Memory B cell (primary cell): ENCODE results near the gene MAGEB5.
"Not testable (repeated sequence)": the region's sequence is repeated elsewhere in the genome, so short reads cannot be mapped to it uniquely, and the experiment has no call there.

Experiments
- ATAC-seq: fragments of 150-1000 bp; cut with Tn5 transposase; 2 replicates; pipeline ENCODE4 v1.10.0; 2021; ENCODE audit warnings: low read depth, mild to moderate bottlenecking, moderate library complexity
- DNase-seq, 2 donors: peaks; one replicate each; pipeline ENCODE4 v3.0.0; 2022; ENCODE audit warnings: low spot score in 2 of 2
- H3K27ac Mint-ChIP-seq: one replicate; pipeline ENCODE4 v1.8.0; 2022; ENCODE audit warnings: mild to moderate bottlenecking, moderate library complexity, mixed read lengths
- H3K27me3 Mint-ChIP-seq: one replicate; pipeline ENCODE4 v1.8.0; 2022; ENCODE audit warnings: mixed read lengths
- H3K36me3 Mint-ChIP-seq: one replicate; pipeline ENCODE4 v1.8.0; 2022; ENCODE audit warnings: mild to moderate bottlenecking, mixed read lengths
- H3K4me1 Mint-ChIP-seq: one replicate; pipeline ENCODE4 v1.8.0; 2022; ENCODE audit warnings: mixed read lengths
- H3K4me3 Mint-ChIP-seq: one replicate; pipeline ENCODE4 v1.8.0; 2022; ENCODE audit warnings: mild to moderate bottlenecking, moderate library complexity, mixed read lengths
- H3K9me3 Mint-ChIP-seq: one replicate; pipeline ENCODE4 v1.8.0; 2022; ENCODE audit warnings: mixed read lengths

MAGEB5 gene

GRCh38 chrX:26215869-26216268, at the start of gene MAGEB5:
Gene MAGEB5 (plus strand): TSS chrX:26216169. CDS start chrX:26217302, 1,133 bp downstream.
- Mint-ChIP-seq H3K9me3 (no peaks in the 10 kb centered on the region), H3K4me1 (no peaks in the 10 kb centered on the region), H3K27me3 (no peaks in the 10 kb centered on the region), H3K36me3 (no peaks in the 10 kb centered on the region), H3K27ac (no peak within 1 kb of the TSS), H3K4me3 (no peak within 1 kb of the TSS)
- DNase-seq (no peak), ATAC-seq (no peak)

- Mint-ChIP-seq H3K4me1 (no peaks in the 10 kb centered on the region), H3K9me3 (no peaks in the 10 kb centered on the region), H3K4me3 (no peak within 1 kb of the TSS), H3K27ac (no peak within 1 kb of the TSS), H3K27me3 (no peaks in the 10 kb centered on the region), H3K36me3 (no peaks in the 10 kb centered on the region)
- ATAC-seq = no peak
- no peak for DNase-seq
Measured at GRCh38 chrX:26192204-26192603, 23.8 kb upstream of the MAGEB5 start, which contains the start of gene MAGEB6. Gene MAGEB6 (plus strand): TSS chrX:26192440. CDS start chrX:26193847, 1,407 bp downstream.

GRCh38 chrX:26203561-26203960, 12.4 kb upstream of the MAGEB5 start:
- Mint-ChIP-seq H3K27me3 (no peaks in the 10 kb centered on the region), H3K36me3 (no peaks in the 10 kb centered on the region), H3K4me3 (no peak overlapping the region), H3K4me1 (no peaks in the 10 kb centered on the region), H3K27ac (no peak overlapping the region), H3K9me3 (peaks cover 1% of the 10 kb centered on the region)
- no peak for DNase-seq
- no peak for ATAC-seq

- not testable (repeated sequence) for H3K4me3 Mint-ChIP-seq, DNase-seq, H3K9me3 Mint-ChIP-seq, H3K36me3 Mint-ChIP-seq, H3K27ac Mint-ChIP-seq, H3K4me1 Mint-ChIP-seq, H3K27me3 Mint-ChIP-seq, ATAC-seq
Measured at GRCh38 chrX:26204717-26205116, 11.3 kb upstream of the MAGEB5 start.

GRCh38 chrX:26208012-26208411, 8.0 kb upstream of the MAGEB5 start:
- Mint-ChIP-seq H3K4me3 (no peak overlapping the region), H3K27ac (no peak overlapping the region), H3K27me3 (no peaks in the 10 kb centered on the region), H3K9me3 (peaks cover 1% of the 10 kb centered on the region), H3K36me3 (no peaks in the 10 kb centered on the region), H3K4me1 (no peaks in the 10 kb centered on the region)
- no peak for DNase-seq
- ATAC-seq = no peak

- Mint-ChIP-seq H3K4me1 (no peaks in the 10 kb centered on the region), H3K27ac (no peak overlapping the region), H3K27me3 (no peaks in the 10 kb centered on the region), H3K36me3 (no peaks in the 10 kb centered on the region), H3K4me3 (no peak overlapping the region), H3K9me3 (no peaks in the 10 kb centered on the region)
- ATAC-seq = no peak
- DNase-seq = no peak
Measured at GRCh38 chrX:26219351-26219750, 3.4 kb downstream of the MAGEB5 start.

GRCh38 chrX:26234177-26234576, 18.2 kb downstream of the MAGEB5 start:
- Mint-ChIP-seq H3K36me3 (no peaks in the 10 kb centered on the region), H3K4me1 (no peaks in the 10 kb centered on the region), H3K9me3 (peaks cover 3% of the 10 kb centered on the region), H3K27ac (no peak overlapping the region), H3K27me3 (no peaks in the 10 kb centered on the region), H3K4me3 (no peak overlapping the region)
- DNase-seq (no peak), ATAC-seq (no peak)

- Mint-ChIP-seq H3K4me3 (no peak overlapping the region), H3K36me3 (no peaks in the 10 kb centered on the region), H3K4me1 (no peaks in the 10 kb centered on the region), H3K9me3 (peaks cover 2% of the 10 kb centered on the region), H3K27me3 (no peaks in the 10 kb centered on the region), H3K27ac (no peak overlapping the region)
- ATAC-seq (no peak), DNase-seq (no peak)
Measured at GRCh38 chrX:26253526-26253925, 37.6 kb downstream of the MAGEB5 start.

- Mint-ChIP-seq H3K4me3 (no peak overlapping the region), H3K27ac (no peak overlapping the region), H3K36me3 (no peaks in the 10 kb centered on the region), H3K9me3 (peaks cover 2% of the 10 kb centered on the region), H3K4me1 (no peaks in the 10 kb centered on the region), H3K27me3 (no peaks in the 10 kb centered on the region)
- no peak for DNase-seq
- ATAC-seq = no peak
Measured at GRCh38 chrX:26254436-26254835, 38.5 kb downstream of the MAGEB5 start.

- H3K36me3 Mint-ChIP-seq = no peaks in the 10 kb centered on the region
Measured at GRCh38 chrX:26262121-26262523, 46.2 kb downstream of the MAGEB5 start.

More at GRCh38 chrX:26262121-26262523, 46.2 kb downstream of the MAGEB5 start:
- Mint-ChIP-seq H3K27ac (no peak overlapping the region), H3K27me3 (no peaks in the 10 kb centered on the region), H3K4me3 (no peak overlapping the region), H3K4me1 (no peaks in the 10 kb centered on the region), H3K9me3 (no peaks in the 10 kb centered on the region)
- ATAC-seq = no peak
- no peak for DNase-seq
